ENCODE data around the gene SHISA3. TPM values are rescaled to one million over a fixed set of nuclear protein-coding genes. Genes with fewer than 3 reads are reported as not detected.

SHISA3 gene
- 22.0 and 37.5 TPM in 2 replicates for total RNA-seq

DNA sequence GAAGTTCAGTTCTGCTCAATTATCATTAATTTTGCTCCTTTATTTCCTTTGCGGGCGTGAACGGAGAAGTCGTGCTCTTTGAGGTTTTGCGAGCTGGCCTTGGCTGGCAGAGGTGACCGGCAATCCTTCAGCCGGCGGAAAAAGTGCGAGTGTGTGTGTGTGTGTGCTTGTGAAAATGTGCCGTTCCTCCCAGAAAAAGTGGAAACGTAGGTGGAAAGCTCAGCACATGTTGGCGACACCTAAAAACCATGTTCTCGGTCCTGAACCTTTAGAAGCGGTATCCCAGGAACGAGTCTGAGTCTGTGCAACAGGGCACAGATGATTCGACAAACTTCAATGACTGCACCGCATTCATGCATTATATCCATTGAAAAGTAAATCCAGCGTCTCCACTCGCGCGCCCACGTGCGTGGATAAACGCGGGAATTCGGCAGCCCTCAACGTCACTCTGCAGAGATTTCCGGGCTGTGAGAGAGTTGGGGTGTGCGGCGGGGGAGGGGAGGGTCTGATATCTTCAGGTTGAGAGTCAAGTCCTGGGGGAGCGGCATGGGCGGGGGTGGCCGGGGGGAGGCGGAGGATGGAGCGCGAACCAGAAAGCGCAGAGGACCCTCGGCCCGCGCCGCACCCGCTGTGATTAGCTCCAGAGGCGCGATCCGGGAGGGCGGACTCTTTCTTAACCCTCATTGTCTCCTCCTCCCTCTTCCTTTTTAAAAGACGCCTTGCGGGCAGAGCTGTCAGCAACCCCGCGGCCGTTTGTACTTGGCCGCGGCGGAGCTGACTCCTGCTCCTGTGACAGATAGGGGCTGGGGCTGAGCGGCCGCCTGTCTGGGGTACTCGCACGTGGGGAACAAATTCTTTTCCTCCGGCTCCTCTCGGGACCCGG, at the start of gene SHISA3:
Gene SHISA3, plus strand, starts transcription at position 737 of the 883 bp plus-strand sequence. CDS start 569 bp downstream, outside the sequence.

Other genes with a start within 250 kb of the SHISA3 start
- gene BEND4, start 244.8 kb upstream of the SHISA3 start, total RNA-seq, result not detected in 2 replicates